Neutrophil (primary cell): ENCODE data around the gene MAPK13.

ENCODE experiments used
- H3K27ac ChIP-seq: fragments of 200-600 bp; sonication (generic); 2 replicates; pipeline ENCODE4 v1.5.1; 2016; ENCODE audit warnings: mild to moderate bottlenecking, moderate library complexity
- H3K27me3 ChIP-seq: fragments of 200-600 bp; sonication (generic); 2 replicates; pipeline ENCODE4 v1.6.0; 2016; ENCODE audit warnings: mild to moderate bottlenecking
- H3K36me3 ChIP-seq: fragments of 200-600 bp; sonication (generic); 2 replicates; pipeline ENCODE4 v1.5.1; 2017
- H3K4me1 ChIP-seq, 2 experiments: fragments of 200-600 bp in 1 of 2; sonication (generic) in 1 of 2; 1 replicate in 1 of 2; 2 replicates in 1 of 2; pipeline versions ENCODE4 v1.5.1 to v1.6.1; 2013 to 2016; ENCODE audit warnings: low read depth in 1 of 2, low read length in 1 of 2, mild to moderate bottlenecking in 1 of 2, moderate library complexity in 1 of 2; ENCODE audit not compliant: control insufficient read depth in 1 of 2, insufficient read depth in 1 of 2
- H3K4me3 ChIP-seq, 2 experiments: fragments of 200-600 bp in 1 of 2; sonication (generic) in 1 of 2; 1 replicate in 1 of 2; 2 replicates in 1 of 2; pipeline ENCODE4 v1.5.1; 2013 to 2016; ENCODE audit warnings: low read depth in 1 of 2, low read length in 1 of 2, mild to moderate bottlenecking in 1 of 2, moderate library complexity in 1 of 2
- H3K9me3 ChIP-seq: fragments of 200-600 bp; sonication (generic); 2 replicates; pipeline ENCODE4 v1.5.1; 2016
- TF ChIP-seq, protein P1 (sequence below): fragments of 200-600 bp; sonication (generic); IDR thresholded peaks from 2 replicates; pipeline ENCODE4 v1.5.1; 2016; ENCODE audit warnings: antibody characterized with exemption

The MAPK13 gene

DNA sequence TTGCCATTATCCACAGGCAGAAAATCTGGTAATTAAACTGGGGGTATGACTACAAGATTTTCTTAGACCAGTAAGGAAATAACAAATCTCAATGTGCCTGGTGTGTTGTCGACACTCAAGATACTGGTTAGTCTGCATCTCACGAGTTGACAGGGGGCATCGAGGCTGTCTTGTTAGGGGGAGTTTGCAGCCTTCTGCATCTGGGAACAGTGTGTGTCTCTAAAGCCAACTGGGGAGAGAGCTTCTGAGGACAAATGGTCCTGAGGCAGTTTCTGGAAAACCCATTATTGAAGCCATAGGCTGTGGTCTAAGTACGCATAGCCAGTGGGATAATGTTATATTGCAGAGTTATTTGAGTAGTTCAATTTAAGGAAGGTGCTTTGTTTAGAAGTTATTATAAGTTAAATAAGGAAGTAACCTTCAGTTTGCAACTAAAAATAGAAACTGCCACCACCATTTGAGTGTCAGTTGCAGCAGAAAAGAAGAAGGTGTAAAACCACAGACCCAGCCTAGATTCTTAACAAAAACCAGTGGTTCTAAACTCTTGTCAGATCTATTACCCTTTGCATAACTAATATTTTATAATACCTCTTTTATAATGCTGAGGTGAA lies 15.4 kb upstream of the MAPK13 start:
- no peaks in the 10 kb centered on the region for H3K9me3 ChIP-seq
- peak overlapping the region; percentile 22 to 60 for H3K4me3 ChIP-seq
- TF ChIP-seq, protein P1, sequence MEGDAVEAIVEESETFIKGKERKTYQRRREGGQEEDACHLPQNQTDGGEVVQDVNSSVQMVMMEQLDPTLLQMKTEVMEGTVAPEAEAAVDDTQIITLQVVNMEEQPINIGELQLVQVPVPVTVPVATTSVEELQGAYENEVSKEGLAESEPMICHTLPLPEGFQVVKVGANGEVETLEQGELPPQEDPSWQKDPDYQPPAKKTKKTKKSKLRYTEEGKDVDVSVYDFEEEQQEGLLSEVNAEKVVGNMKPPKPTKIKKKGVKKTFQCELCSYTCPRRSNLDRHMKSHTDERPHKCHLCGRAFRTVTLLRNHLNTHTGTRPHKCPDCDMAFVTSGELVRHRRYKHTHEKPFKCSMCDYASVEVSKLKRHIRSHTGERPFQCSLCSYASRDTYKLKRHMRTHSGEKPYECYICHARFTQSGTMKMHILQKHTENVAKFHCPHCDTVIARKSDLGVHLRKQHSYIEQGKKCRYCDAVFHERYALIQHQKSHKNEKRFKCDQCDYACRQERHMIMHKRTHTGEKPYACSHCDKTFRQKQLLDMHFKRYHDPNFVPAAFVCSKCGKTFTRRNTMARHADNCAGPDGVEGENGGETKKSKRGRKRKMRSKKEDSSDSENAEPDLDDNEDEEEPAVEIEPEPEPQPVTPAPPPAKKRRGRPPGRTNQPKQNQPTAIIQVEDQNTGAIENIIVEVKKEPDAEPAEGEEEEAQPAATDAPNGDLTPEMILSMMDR = no peak
- no peaks in the 10 kb centered on the region for H3K27me3 ChIP-seq
- peaks cover 62% of the 10 kb centered on the region for H3K36me3 ChIP-seq
- H3K27ac ChIP-seq = peak overlapping the region; percentile 96
- peaks cover 66 to 70% of the 10 kb centered on the region in 2 experiments for H3K4me1 ChIP-seq

DNA sequence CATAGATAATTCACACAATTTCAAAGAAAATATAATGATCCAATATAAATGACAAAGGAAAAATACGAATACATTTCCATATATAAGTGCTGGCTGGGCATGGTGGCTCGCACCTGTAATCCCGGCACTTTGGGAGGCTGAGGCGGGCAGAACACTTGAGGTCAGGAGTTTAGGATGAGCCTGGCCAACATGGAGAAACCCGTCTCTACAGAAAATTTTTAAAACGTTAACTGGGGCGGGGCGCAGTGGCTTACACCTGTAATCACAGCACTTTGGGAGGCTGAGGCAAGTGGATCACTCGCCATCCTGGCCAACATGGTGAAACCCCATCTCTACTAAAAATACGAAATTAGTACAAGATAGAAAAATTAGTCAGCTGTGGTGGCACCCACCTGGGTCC lies 14.9 kb upstream of the MAPK13 start:
- H3K4me3 ChIP-seq = peak overlapping the region in 1 of 2 experiments; percentile 60
- H3K9me3 ChIP-seq = no peaks in the 10 kb centered on the region
- TF ChIP-seq, protein P1 = no peak
- H3K4me1 ChIP-seq = peaks cover 71 to 75% of the 10 kb centered on the region in 2 experiments
- peak overlapping the region; percentile 96 for H3K27ac ChIP-seq
- peaks cover 60% of the 10 kb centered on the region for H3K36me3 ChIP-seq
- H3K27me3 ChIP-seq = no peaks in the 10 kb centered on the region

DNA sequence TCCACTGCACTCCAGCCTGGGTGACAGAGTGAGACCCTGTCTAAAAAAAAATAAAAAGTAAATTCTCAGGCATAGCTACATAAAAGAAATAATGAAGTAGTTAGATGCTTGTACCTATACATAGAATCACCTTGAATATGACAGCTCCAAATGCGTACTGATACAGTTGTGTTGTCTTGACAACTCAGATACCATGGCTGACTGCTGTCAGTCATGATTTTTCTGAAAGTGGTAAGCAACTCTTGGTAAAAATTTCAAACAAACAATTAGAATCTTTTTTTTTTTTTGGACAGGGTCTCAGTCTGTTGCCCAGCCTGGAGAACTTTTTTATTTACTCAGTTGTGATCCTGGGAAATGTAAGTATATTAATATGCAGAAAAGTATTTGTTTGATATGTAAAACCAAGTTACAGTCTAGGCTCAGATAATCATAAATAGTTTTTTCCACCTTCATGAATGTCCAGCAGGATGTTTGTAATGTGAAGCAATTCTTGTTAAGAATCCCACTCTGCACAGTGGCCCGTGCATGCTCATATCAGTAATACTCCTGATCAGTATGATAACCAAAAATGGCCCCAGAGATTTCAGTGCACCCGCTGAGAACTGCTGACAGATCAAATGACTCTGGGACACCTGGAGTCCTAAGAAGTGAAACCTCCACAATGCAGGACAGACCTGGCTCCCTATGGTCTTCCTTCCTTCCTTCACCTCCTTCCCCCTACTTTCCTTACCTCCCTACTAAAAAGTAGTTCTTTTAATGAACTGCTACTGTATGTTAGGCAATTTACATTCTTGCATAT lies 14.0 kb upstream of the MAPK13 start:
- peak overlapping the region in 1 of 2 experiments; percentile 60 for H3K4me3 ChIP-seq
- H3K9me3 ChIP-seq = no peaks in the 10 kb centered on the region
- TF ChIP-seq, protein P1 = no peak
- H3K4me1 ChIP-seq = peaks cover 80 to 83% of the 10 kb centered on the region in 2 experiments
- no peaks in the 10 kb centered on the region for H3K27me3 ChIP-seq
- peak overlapping the region; percentile 96 for H3K27ac ChIP-seq
- peaks cover 51% of the 10 kb centered on the region for H3K36me3 ChIP-seq

DNA sequence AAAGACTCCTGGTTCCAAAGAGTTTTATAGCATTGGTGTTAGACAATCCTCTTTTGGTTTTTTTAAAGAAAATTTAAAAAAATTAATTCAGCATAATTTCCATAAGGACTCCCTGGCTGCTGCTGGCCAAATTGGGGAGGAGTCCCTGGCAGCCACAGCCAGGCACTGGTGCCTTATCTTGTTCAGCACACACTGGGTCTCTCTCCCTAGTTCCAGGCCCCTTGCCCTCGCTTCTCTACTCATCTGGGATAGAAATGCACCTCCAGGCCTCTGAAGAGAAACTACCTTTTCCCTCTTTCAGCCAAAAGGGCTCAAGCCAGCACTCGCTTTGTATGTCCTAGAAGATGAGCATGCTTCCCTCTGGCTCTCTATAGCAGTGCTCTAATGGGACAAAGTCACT lies 13.4 kb upstream of the MAPK13 start:
- no peaks in the 10 kb centered on the region for H3K27me3 ChIP-seq
- H3K4me1 ChIP-seq = peaks cover 87 to 90% of the 10 kb centered on the region in 2 experiments
- TF ChIP-seq, protein P1 = no peak
- no peaks in the 10 kb centered on the region for H3K9me3 ChIP-seq
- H3K36me3 ChIP-seq = peaks cover 44% of the 10 kb centered on the region
- peak overlapping the region in 1 of 2 experiments; percentile 60 for H3K4me3 ChIP-seq
- peak overlapping the region; percentile 96 for H3K27ac ChIP-seq

DNA sequence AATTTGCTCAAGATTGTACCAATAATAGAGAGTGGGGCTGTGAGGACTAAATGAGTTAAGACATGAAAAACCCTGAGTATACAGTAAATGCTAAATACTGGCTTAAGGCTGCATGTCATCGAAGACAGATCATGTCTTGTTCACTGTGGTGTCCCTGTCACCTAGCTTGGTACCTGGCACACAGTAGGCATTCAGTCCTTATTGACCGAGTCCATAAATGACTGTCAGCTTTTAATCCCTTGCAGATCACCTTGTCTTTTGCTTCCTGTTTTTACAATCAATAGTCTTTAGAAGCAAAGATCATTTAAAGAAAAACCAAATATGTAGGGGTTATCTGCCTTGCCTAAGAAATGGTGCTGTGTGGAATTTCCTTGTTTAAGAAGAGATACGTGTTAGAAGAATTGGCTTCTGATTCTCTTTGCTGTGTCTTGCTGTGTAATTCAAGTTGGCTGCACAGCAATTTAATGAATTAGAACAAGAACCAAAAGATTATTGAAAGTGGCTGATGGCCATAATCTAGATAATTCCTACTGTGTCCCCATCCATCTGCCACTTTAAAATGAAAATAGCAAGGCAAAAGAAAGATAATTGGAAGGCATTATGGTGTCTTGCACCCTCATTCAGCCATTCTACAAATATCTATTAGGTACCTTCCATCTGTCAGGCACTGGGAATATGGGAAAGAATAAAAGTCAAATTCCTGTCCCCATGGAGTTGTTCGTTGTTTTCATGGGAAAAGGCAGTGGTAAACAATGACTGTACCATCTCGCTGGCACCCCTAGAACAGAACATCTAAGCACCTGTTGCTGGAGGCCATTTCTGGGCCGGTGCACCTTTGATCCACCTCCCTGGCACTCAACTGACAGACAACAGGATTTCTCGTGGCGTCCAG lies 12.4 kb upstream of the MAPK13 start:
- no peaks in the 10 kb centered on the region for H3K27me3 ChIP-seq
- H3K9me3 ChIP-seq = no peaks in the 10 kb centered on the region
- TF ChIP-seq, protein P1 = no peak
- peak overlapping the region in 1 of 2 experiments; percentile 60 for H3K4me3 ChIP-seq
- H3K36me3 ChIP-seq = peaks cover 42% of the 10 kb centered on the region
- H3K4me1 ChIP-seq = peaks cover 96 to 98% of the 10 kb centered on the region in 2 experiments
- peak overlapping the region; percentile 96 for H3K27ac ChIP-seq
